SU-DHL-6 (cell line): ENCODE results near the gene ARHGEF39.

Source experiments
- EZH2phosphoT487 ChIP-seq: fragments of 200-600 bp; sonication (generic), shearing (Covaris generic); conservative IDR thresholded peaks from 2 replicates; pipeline ENCODE4 v1.6.1; 2018; ENCODE audit warnings: mild to moderate bottlenecking, antibody characterized with exemption, low read length, moderate library complexity, mixed read lengths
- TF ChIP-seq, protein P1 (sequence below): fragments of 200-600 bp; sonication (generic); IDR thresholded peaks from one replicate; pipeline ENCODE4 v1.5.1; 2017; ENCODE audit warnings: antibody characterized with exemption, mild to moderate bottlenecking, low read length, moderate library complexity; ENCODE audit not compliant: insufficient read depth, poor library complexity, severe bottlenecking

GRCh38 chr9:35703906-35704672, 39.1 kb upstream of the ARHGEF39 start:
- TF ChIP-seq, protein P1, sequence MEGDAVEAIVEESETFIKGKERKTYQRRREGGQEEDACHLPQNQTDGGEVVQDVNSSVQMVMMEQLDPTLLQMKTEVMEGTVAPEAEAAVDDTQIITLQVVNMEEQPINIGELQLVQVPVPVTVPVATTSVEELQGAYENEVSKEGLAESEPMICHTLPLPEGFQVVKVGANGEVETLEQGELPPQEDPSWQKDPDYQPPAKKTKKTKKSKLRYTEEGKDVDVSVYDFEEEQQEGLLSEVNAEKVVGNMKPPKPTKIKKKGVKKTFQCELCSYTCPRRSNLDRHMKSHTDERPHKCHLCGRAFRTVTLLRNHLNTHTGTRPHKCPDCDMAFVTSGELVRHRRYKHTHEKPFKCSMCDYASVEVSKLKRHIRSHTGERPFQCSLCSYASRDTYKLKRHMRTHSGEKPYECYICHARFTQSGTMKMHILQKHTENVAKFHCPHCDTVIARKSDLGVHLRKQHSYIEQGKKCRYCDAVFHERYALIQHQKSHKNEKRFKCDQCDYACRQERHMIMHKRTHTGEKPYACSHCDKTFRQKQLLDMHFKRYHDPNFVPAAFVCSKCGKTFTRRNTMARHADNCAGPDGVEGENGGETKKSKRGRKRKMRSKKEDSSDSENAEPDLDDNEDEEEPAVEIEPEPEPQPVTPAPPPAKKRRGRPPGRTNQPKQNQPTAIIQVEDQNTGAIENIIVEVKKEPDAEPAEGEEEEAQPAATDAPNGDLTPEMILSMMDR, result no peak
- TF ChIP-seq EZH2phosphoT487, result no peak
